Measurements from ENCODE around the gene RPL10A. TPM values are rescaled to one million over a fixed set of nuclear protein-coding genes. Genes with fewer than 3 reads are reported as not detected.

RPL10A gene
- total RNA-seq, 1 experiment from 2014 or later, result 1,082 TPM

DNA sequence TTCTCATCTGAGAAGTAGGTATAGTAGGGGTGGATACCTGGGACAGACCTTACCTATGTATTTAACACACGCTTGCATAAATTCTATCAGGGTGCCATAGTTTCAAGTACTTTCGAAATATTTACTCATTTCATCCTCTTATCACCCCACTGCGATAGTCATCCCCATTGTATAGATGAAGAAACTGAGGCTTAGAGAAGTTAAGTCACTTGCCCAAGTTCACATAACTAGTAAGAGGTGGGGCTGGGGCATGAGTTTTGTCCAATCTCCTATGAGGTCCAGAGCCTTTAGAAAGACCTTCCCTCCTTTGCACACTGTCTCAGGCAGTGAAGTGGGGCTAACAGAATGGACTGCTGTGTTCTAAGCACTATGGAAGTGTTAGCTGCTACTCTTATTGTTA, 38.3 kb downstream of the RPL10A start:
- no peak for DNase-seq
- no peak for TF ChIP-seq CTCF (IDR thresholded peaks at IDR 0.05; ENCODE audit: insufficient read depth in 1 of 2, low read depth in 1 of 2, low read length in 1 of 2, severe bottlenecking in 1 of 2, unreplicated experiment in 1 of 2)
- CTCF ChIA-PET, result no interaction called here
- no peaks in the 10 kb centered on the region for H3K9me3 Mint-ChIP-seq (ENCODE audit: unreplicated experiment)
- peaks cover 5% of the 10 kb centered on the region for H3K4me1 Mint-ChIP-seq (ENCODE audit: low read depth, unreplicated experiment)
- H3K36me3 Mint-ChIP-seq (ENCODE audit: insufficient read depth, unreplicated experiment), result peaks cover 5% of the 10 kb centered on the region
- Histone ChIP-seq H3K9me3 (no peaks in the 10 kb centered on the region), H3K36me3 (ENCODE audit: control insufficient read depth, insufficient read depth, low read length) (no peaks in the 10 kb centered on the region), H3K4me3 (ENCODE audit: low read depth, low read length) (no peak overlapping the region), H3K27me3 (replicated peaks; ENCODE audit: control insufficient read depth, insufficient read depth, low read length) (no peaks in the 10 kb centered on the region), H3K4me1 (no peaks in the 10 kb centered on the region)
- no peak overlapping the region for H3K4me3 Mint-ChIP-seq (ENCODE audit: unreplicated experiment)
- intact Hi-C loops (cut with micrococcal nuclease; ENCODE audit: unreplicated experiment), result no loop called here
- H3K27ac Mint-ChIP-seq (ENCODE audit: unreplicated experiment), result no peak overlapping the region
- no TSS peak for BruUV-seq (replicated peaks)
- H3K27me3 Mint-ChIP-seq (ENCODE audit: insufficient read depth, unreplicated experiment), result no peaks in the 10 kb centered on the region
- POLR2A ChIA-PET, result no interaction called here

- Histone ChIP-seq H3K27me3 (replicated peaks; ENCODE audit: control insufficient read depth, insufficient read depth, low read length) (no peaks in the 10 kb centered on the region), H3K4me3 (ENCODE audit: low read depth, low read length) (no peak overlapping the region), H3K36me3 (ENCODE audit: control insufficient read depth, insufficient read depth, low read length) (no peaks in the 10 kb centered on the region), H3K4me1 (no peaks in the 10 kb centered on the region), H3K9me3 (no peaks in the 10 kb centered on the region)
- no peak for TF ChIP-seq CTCF (IDR thresholded peaks at IDR 0.05; ENCODE audit: insufficient read depth in 1 of 2, low read depth in 1 of 2, low read length in 1 of 2, severe bottlenecking in 1 of 2, unreplicated experiment in 1 of 2)
- no peaks in the 10 kb centered on the region for H3K27me3 Mint-ChIP-seq (ENCODE audit: insufficient read depth, unreplicated experiment)
- intact Hi-C loops (cut with micrococcal nuclease; ENCODE audit: unreplicated experiment), result no loop called here
- no peak overlapping the region for H3K27ac Mint-ChIP-seq (ENCODE audit: unreplicated experiment)
- H3K4me1 Mint-ChIP-seq (ENCODE audit: low read depth, unreplicated experiment), result peaks cover 5% of the 10 kb centered on the region
- POLR2A ChIA-PET, result interaction anchor here (0.6 kb wide), 1 partner anchor 208 kb away, joined by 3 read pairs; no protein-coding TSS in a partner anchor
- no peak for DNase-seq
- no peaks in the 10 kb centered on the region for H3K9me3 Mint-ChIP-seq (ENCODE audit: unreplicated experiment)
- no TSS peak for BruUV-seq (replicated peaks)
- peaks cover 5% of the 10 kb centered on the region for H3K36me3 Mint-ChIP-seq (ENCODE audit: insufficient read depth, unreplicated experiment)
- H3K4me3 Mint-ChIP-seq (ENCODE audit: unreplicated experiment), result no peak overlapping the region
- CTCF ChIA-PET, result interaction anchor here (1.4 kb wide), 1 partner anchor 14 kb away, joined by 3 read pairs; no protein-coding TSS in a partner anchor
Observed at GRCh38 chr6:35507221-35507620, 39.0 kb downstream of the RPL10A start.

DNA sequence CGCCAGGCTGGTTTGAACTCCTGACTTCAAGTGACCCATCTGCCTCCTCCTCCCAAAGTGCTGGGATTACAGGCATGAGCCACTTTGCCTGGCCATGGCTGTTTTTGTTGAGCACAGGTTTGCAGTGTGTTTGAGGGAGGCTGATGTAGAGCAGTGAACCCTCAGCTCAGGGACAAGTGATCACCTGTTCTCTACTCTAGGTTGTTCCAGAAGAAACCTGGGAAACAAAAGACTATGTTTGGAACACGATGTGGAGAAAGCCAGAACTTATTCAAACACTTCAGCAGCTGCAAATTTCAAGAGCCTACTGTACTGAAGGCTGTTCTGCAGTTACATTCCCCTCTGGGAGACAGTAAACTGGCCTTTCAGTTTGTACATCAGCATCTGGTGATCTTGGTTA, 39.8 kb downstream of the RPL10A start:
- intact Hi-C loops (cut with micrococcal nuclease; ENCODE audit: unreplicated experiment), result no loop called here
- no peaks in the 10 kb centered on the region for H3K27me3 Mint-ChIP-seq (ENCODE audit: insufficient read depth, unreplicated experiment)
- BruUV-seq (replicated peaks), result no TSS peak
- no peak overlapping the region for H3K4me3 ChIP-seq (ENCODE audit: low read depth, low read length)
- H3K27ac Mint-ChIP-seq (ENCODE audit: unreplicated experiment), result no peak overlapping the region
- POLR2A ChIA-PET, result no interaction called here
- peaks cover 5% of the 10 kb centered on the region for H3K36me3 Mint-ChIP-seq (ENCODE audit: insufficient read depth, unreplicated experiment)
- CTCF ChIA-PET, result interaction anchor here (1.4 kb wide), 1 partner anchor 13 kb away, joined by 3 read pairs; no protein-coding TSS in a partner anchor
- H3K9me3 ChIP-seq, result no peaks in the 10 kb centered on the region
- H3K4me1 Mint-ChIP-seq (ENCODE audit: low read depth, unreplicated experiment), result peaks cover 5% of the 10 kb centered on the region
- H3K4me1 ChIP-seq, result no peaks in the 10 kb centered on the region
- no peaks in the 10 kb centered on the region for H3K9me3 Mint-ChIP-seq (ENCODE audit: unreplicated experiment)
- DNase-seq, result no peak
- no peaks in the 10 kb centered on the region for H3K27me3 ChIP-seq (replicated peaks; ENCODE audit: control insufficient read depth, insufficient read depth, low read length)
- no peaks in the 10 kb centered on the region for H3K36me3 ChIP-seq (ENCODE audit: control insufficient read depth, insufficient read depth, low read length)
- H3K4me3 Mint-ChIP-seq (ENCODE audit: unreplicated experiment), result no peak overlapping the region
- TF ChIP-seq CTCF (IDR thresholded peaks at IDR 0.05; ENCODE audit: insufficient read depth in 1 of 2, low read depth in 1 of 2, low read length in 1 of 2, severe bottlenecking in 1 of 2, unreplicated experiment in 1 of 2), result no peak

Measured in Caco-2 (cell line).